NCI-H1105 (cell line): ENCODE data around the gene APOA1.
"Not testable (repeated sequence)": the region's sequence is repeated elsewhere in the genome, so short reads cannot be mapped to it uniquely, and the experiment has no call there.

Experiments
- DNase-seq: peaks from one replicate; lab custom pipeline; 2025; lab: John Stamatoyannopoulos, UW

The APOA1 gene

GRCh38 chr11:116813781-116814471, 23.5 kb downstream of the APOA1 start:
- no peak for DNase-seq

GRCh38 chr11:116813170-116813569, 24.3 kb downstream of the APOA1 start:
- DNase-seq = no peak

- DNase-seq = no peak
Observed at GRCh38 chr11:116812109-116812508, 25.3 kb downstream of the APOA1 start.

- DNase-seq = no peak
Observed at GRCh38 chr11:116811194-116811593, 26.2 kb downstream of the APOA1 start.

GRCh38 chr11:116808262-116809175, 28.9 kb downstream of the APOA1 start:
- no peak for DNase-seq

GRCh38 chr11:116807601-116808261, 29.7 kb downstream of the APOA1 start:
- DNase-seq = no peak

- DNase-seq = no peak
Observed at GRCh38 chr11:116804001-116804400, 33.4 kb downstream of the APOA1 start.

GRCh38 chr11:116801662-116802061, 35.8 kb downstream of the APOA1 start:
- DNase-seq = not testable (repeated sequence)

GRCh38 chr11:116800610-116801009, 36.8 kb downstream of the APOA1 start:
- no peak for DNase-seq

GRCh38 chr11:116798368-116798767, 39.1 kb downstream of the APOA1 start:
- no peak for DNase-seq

GRCh38 chr11:116797816-116798215, 39.6 kb downstream of the APOA1 start:
- no peak for DNase-seq

GRCh38 chr11:116796548-116796947, 40.9 kb downstream of the APOA1 start:
- DNase-seq = no peak

- DNase-seq = no peak
Observed at GRCh38 chr11:116794851-116795250, 42.6 kb downstream of the APOA1 start.

GRCh38 chr11:116793772-116794097, 43.7 kb downstream of the APOA1 start:
- no peak for DNase-seq

- no peak for DNase-seq
Observed at GRCh38 chr11:116792869-116793771, 44.3 kb downstream of the APOA1 start.

- DNase-seq = no peak
Observed at GRCh38 chr11:116792144-116792868, 45.1 kb downstream of the APOA1 start.

- DNase-seq = no peak
Observed at GRCh38 chr11:116791813-116792143, 45.6 kb downstream of the APOA1 start, which contains the start of gene APOA5. Gene APOA5 (minus strand): TSS chr11:116791879. CDS start chr11:116791860, 19 bp downstream.

- peak; percentile 42 for DNase-seq
Observed at GRCh38 chr11:116791002-116791812, 46.2 kb downstream of the APOA1 start.

- no peak for DNase-seq
Observed at GRCh38 chr11:116790167-116791001, 47.0 kb downstream of the APOA1 start.
